Kidney (tissue), 14 donors: ENCODE data around the gene CPSF2. TPM values are rescaled to one million over a fixed set of nuclear protein-coding genes. Genes with fewer than 3 reads are reported as not detected.
A peak's percentile ranks its signal among the peaks of the same experiment; 100 is the strongest.

Experiments
- DNase-seq, 5 donors: peaks; one replicate each; pipeline ENCODE4 v3.0.0-alpha.2; 2013 to 2020
- FAIRE-seq: peaks from 2 replicates; lab custom pipeline; 2012; peaks lifted over from hg19 to GRCh38; lab: Jason Lieb, UNC
- H3K27ac ChIP-seq, 2 donors: one replicate each; pipeline ENCODE4 v1.7.0; 2013; ENCODE audit warnings: low read depth in 2 of 2, low read length in 2 of 2, inconsistent platforms in 1 of 2
- H3K27me3 ChIP-seq: one replicate; pipeline ENCODE4 v1.7.1; 2013; ENCODE audit warnings: low read length, inconsistent platforms; ENCODE audit not compliant: control insufficient read depth, insufficient read depth
- H3K36me3 ChIP-seq, 3 donors: one replicate each; pipeline versions ENCODE4 v1.7.0 to v1.7.1; 2013; ENCODE audit warnings: low read length in 3 of 3, control low read depth in 1 of 3, inconsistent platforms in 1 of 3; ENCODE audit not compliant: insufficient read depth in 3 of 3, control insufficient read depth in 2 of 3
- H3K4me1 ChIP-seq, 3 donors: one replicate each; pipeline versions ENCODE4 v1.7.0 to v1.7.1; 2013; ENCODE audit warnings: low read length in 3 of 3, inconsistent platforms in 1 of 3, low read depth in 1 of 3; ENCODE audit not compliant: control insufficient read depth in 2 of 3, insufficient read depth in 2 of 3
- H3K4me3 ChIP-seq, 3 donors: one replicate each; pipeline versions ENCODE4 v1.7.0 to v1.8.1; 2013; ENCODE audit warnings: low read length in 3 of 3, control low read depth in 1 of 3, inconsistent platforms in 1 of 3
- H3K9ac ChIP-seq, 3 donors: one replicate each; pipeline versions ENCODE4 v1.7.0 to v1.7.1; 2013; ENCODE audit warnings: low read length in 3 of 3, control low read depth in 1 of 3, inconsistent platforms in 1 of 3
- H3K9me3 ChIP-seq, 3 donors: one replicate each; pipeline versions ENCODE4 v1.7.0 to v1.7.1; 2013; ENCODE audit warnings: low read length in 3 of 3, control low read depth in 1 of 3, inconsistent platforms in 1 of 3; ENCODE audit not compliant: control insufficient read depth in 2 of 3, insufficient read depth in 1 of 3
- intact Hi-C: fragments of 100-400 bp; cut with DNase I; formaldehyde crosslinking; loops from one replicate; pipeline ENCODE4 v1.11.1; 2022
- polyA plus RNA-seq: library from polyadenylated mRNA; stranded (reverse); fragments of 350-450 nt; fragmentation: Illumina TruSeq; extraction: RNeasy Lipid Tissue Mini Kit (QIAGEN cat#74804); gene quantifications from one replicate; pipeline ENCODE4 v1.2.3, GENCODE V29; 2014; ENCODE audit warnings: low read depth, low replicate concordance; ENCODE audit not compliant: insufficient read depth
- total RNA-seq: library from RNA; stranded (reverse); fragmentation: NEBNext Ultra II Directional; extraction: Animal tissue kit (Norgen Biotek cat#: 25700); gene quantifications from one replicate; pipeline ENCODE4 v1.2.1, GENCODE V29; 2021
- TF ChIP-seq, protein P1 (sequence below): IDR thresholded peaks from 3 replicates; pipeline ENCODE4 v1.5.1; 2012; ENCODE audit warnings: mild to moderate bottlenecking, moderate library complexity, borderline replicate concordance; ENCODE audit not compliant: insufficient read depth; ENCODE audit errors: extremely low read depth
- donor health status: control.
- donor health status: control.
- donor health status: control.
- donor health status: control.
- donor health status: control.
- donor health status: DM: yes; HTN: yes; CAD: no.
- donor health status: Normal renal cell carcinoma (clear cell type).

The CPSF2 gene
- total and polyA plus RNA-seq, 2 donors from 2014 or later, result 12.3 to 51.6 TPM

DNA sequence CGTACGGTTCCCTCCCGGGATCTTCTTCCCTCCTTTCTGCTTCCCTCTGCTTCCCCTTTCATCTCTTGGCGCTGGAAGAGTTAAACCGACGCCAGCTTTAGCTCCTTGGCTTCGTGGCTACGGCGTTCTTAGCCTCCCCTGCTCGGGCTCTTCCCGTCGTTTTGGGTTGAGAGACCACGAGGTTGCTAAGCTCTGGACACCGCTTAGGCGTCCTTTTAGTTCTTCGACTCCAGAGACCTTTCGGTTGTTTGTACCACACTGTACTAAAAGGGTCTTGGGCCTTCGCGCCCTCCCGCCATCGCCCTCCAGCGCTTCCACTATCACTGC lies 545 bp downstream of the CPSF2 start:
- no peaks in the 10 kb centered on the region for H3K27me3 ChIP-seq
- TF ChIP-seq, protein P1, sequence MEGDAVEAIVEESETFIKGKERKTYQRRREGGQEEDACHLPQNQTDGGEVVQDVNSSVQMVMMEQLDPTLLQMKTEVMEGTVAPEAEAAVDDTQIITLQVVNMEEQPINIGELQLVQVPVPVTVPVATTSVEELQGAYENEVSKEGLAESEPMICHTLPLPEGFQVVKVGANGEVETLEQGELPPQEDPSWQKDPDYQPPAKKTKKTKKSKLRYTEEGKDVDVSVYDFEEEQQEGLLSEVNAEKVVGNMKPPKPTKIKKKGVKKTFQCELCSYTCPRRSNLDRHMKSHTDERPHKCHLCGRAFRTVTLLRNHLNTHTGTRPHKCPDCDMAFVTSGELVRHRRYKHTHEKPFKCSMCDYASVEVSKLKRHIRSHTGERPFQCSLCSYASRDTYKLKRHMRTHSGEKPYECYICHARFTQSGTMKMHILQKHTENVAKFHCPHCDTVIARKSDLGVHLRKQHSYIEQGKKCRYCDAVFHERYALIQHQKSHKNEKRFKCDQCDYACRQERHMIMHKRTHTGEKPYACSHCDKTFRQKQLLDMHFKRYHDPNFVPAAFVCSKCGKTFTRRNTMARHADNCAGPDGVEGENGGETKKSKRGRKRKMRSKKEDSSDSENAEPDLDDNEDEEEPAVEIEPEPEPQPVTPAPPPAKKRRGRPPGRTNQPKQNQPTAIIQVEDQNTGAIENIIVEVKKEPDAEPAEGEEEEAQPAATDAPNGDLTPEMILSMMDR, result no peak
- H3K9me3 ChIP-seq, result no peaks in the 10 kb centered on the region
- peak in 2 of 5 donors; percentile 77 to 82 for DNase-seq
- H3K27ac ChIP-seq, result peak overlapping the region; percentile 96
- H3K9ac ChIP-seq, result peak overlapping the region; percentile 84 to 97 (median 87)
- no peak for FAIRE-seq
- H3K4me3 ChIP-seq, result peak overlapping the region; percentile 90 to 99 (median 94)
- H3K4me1 ChIP-seq, result peaks cover 0 to 2% (median 0%) of the 10 kb centered on the region in 3 donors
- peaks cover 0 to 4% (median 2%) of the 10 kb centered on the region in 3 donors for H3K36me3 ChIP-seq
- intact Hi-C loops, result no loop called here

DNA sequence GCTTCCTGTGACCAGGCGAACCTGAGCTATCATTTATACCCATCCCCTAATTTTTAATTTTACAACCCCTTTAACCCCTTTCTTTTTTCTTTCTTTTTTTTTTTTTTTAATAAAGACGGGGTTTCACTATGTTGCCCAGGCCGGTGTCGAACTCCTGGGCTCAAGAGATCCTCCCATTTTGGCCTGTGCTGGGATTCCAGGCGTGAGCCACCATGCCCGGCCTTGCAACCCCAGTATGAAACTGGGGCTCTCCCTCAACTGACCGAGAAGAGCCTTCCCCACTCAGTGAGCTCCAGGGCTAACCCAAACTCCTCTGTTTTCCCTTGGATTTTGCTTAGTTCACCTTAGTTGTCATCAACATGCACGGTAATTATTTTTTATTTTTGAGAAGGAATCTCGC lies 992 bp downstream of the CPSF2 start:
- Histone ChIP-seq H3K27ac (no peak overlapping the region), H3K4me1 (peaks cover 0 to 2% (median 0%) of the 10 kb centered on the region in 3 donors), H3K36me3 (peaks cover 0 to 3% (median 2%) of the 10 kb centered on the region in 3 donors), H3K27me3 (no peaks in the 10 kb centered on the region), H3K9ac (peak overlapping the region in 2 of 3 donors; percentile 84 to 87), H3K4me3 (peak overlapping the region; percentile 90 to 99 (median 94)), H3K9me3 (no peaks in the 10 kb centered on the region)
- DNase-seq (no peak), FAIRE-seq (no peak)
- intact Hi-C loops, result no loop called here
- TF ChIP-seq, protein P1, result no peak

DNA sequence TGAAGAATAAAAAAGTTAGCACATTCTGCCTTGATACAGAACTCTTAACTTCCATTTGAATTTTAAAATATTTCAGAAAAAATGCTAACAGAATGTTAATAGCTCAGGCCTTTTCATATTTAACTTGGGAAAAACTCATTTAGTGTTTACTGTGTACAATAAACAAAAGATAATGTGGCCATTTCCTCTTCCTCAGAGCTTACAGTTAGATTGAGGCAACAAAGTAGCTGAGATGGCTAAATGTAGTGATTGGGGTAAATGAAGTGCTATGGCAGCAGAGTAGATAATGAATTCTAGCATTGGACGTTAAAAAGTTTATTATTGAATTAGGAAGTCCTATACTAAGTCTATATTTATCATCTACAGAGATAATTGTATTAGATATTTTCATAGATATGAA lies 12.7 kb downstream of the CPSF2 start:
- no peaks in the 10 kb centered on the region for H3K4me1 ChIP-seq
- H3K27ac ChIP-seq, result no peak overlapping the region
- peaks cover 5 to 37% (median 15%) of the 10 kb centered on the region in 3 donors for H3K36me3 ChIP-seq
- DNase-seq (no peak), FAIRE-seq (no peak)
- H3K9me3 ChIP-seq, result no peaks in the 10 kb centered on the region
- no peak overlapping the region for H3K4me3 ChIP-seq
- no peaks in the 10 kb centered on the region for H3K27me3 ChIP-seq
- no peak overlapping the region for H3K9ac ChIP-seq
- TF ChIP-seq, protein P1, result no peak
- intact Hi-C loops, result no loop called here

DNA sequence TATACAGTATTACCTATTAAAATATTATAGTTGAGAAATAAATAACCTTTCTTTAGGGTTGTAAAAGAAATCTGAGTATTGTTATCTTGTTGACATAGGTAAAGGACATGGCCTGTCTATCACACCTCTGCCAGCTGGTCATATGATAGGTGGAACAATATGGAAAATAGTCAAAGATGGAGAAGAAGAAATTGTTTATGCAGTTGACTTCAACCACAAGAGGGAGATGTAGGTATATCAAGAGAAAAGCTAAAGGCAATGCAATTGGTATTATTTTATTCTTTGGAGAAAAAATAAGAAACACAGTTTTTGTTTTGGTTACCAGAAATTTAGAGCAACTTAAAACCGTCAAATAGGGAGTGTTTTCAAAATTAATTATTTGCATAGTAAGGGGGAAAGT lies 13.5 kb downstream of the CPSF2 start:
- Histone ChIP-seq H3K9ac (no peak overlapping the region), H3K36me3 (peaks cover 5 to 37% (median 15%) of the 10 kb centered on the region in 3 donors), H3K4me3 (no peak overlapping the region), H3K4me1 (no peaks in the 10 kb centered on the region), H3K9me3 (no peaks in the 10 kb centered on the region), H3K27ac (no peak overlapping the region), H3K27me3 (no peaks in the 10 kb centered on the region)
- intact Hi-C loops, result no loop called here
- DNase-seq (peak in 2 of 5 donors; percentile 28 to 54), FAIRE-seq (peak; percentile 17)
- TF ChIP-seq, protein P1, result no peak
